HG02870 (cell line): Measurements from ENCODE around the gene HHATL.

Source experiments
- ATAC-seq: cut with Tn5 transposase; IDR thresholded peaks from one replicate; pipeline ENCODE4 v1.9.1; 2021; ENCODE audit warnings: mild to moderate bottlenecking, moderate library complexity; ENCODE audit not compliant: unreplicated experiment

Gene HHATL

DNA sequence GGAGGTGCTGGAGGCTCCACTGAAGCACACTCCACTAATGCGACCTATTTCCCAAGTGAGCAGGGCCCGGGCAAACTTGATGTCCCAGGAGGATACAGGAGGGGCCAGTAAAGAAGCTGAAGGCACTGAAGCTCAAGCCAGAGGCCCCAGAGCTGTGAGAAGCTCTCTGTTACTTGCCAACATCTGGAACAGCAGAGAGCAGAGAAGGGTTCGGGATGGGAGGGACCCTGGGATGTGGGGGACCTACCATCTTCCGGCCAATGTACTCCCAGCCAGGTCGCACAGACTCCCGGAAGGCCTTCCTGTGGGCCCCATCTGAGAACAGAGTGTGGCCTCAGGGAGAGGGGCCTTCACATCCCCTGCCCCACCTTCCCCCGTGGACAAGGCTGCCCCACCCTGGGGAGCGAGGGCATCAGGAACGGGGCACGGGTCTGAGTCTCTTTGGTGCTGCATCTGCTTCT lies 3.1 kb downstream of the HHATL start:
- no peak for ATAC-seq

DNA sequence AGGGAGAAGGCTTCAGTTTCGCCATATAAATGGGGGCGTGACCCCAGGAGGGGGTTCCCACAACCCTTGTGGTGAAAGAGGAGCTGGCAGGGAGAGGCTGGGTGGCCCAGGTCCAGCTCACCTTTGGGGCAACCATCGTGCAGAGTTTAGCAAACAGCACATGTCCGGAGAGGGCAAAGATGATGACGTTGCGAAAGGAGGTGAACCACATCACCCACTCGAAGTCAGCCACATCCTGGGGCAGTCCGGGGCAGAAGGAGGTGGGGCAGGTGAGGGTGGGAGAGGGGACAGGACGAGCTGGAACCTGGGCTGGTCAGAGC lies 3.7 kb downstream of the HHATL start:
- no peak for ATAC-seq

DNA sequence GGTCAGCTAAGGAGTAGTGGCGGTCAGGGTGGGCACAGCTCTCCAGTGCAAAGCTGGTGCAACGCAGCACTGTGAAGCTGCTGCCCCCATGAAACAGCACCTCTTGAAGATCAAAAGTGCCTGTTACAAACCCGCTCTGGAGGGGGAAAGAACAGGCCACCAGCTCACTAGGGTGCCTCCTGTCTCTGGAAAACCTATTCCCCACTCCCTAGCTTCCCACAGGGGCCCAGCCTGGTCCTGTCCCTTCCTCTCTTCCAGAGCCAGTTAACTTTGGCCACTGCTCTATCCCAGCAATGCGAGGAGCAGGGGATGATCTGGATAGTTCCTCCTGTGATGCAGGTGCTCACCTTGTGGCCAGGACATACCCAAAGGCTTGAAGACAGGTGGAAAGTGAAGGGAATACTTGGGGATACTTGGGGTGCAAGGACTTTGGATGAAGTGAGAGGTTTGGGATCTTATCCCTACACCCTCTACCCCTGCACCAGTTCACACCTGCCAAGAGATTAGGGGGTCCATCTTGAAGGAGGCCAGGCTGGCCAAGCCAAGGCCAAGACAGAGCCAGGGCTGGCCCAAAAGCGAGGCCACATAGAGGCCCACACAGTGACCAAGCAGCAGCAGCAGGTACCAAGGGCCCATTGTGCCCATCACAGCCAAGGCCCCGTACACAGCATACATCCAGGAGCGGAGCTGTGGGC lies 4.2 kb downstream of the HHATL start:
- ATAC-seq = no peak

DNA sequence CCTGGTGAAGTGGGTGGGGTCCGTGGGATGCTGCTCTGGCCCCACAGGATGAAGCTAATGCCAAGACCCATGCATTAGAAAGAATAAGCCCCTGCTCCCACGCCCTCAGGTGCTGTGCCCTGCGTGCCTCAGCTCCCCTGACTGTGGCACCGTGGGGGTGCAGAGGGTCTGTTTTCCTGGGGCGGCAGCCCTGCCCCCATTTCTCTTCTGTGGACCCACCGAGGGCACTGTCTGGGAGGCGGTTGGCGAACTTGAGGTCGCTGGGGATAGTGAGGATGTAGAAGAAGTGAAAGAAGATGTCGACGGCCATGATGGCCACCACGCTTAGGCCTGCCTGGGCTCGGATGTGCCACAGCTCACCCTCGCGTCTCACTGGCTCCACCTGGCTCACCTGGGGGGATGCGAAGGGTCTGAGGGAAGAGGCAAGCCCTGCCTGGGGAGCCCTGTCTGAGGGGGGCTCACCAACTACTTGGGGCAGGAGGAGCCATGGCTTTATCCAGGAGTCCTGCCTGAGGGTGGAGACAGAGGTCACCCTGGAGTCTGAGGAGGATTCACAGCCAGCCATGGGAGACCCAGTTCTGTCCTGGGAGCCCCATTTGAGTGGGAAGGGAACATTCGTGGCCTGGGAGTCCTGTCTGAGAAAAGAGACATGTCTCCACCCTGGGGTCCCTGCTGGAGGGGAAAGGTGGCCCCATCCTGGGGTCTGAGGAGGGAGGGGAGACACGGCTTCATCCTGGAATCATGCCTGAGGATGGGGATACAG lies 5.1 kb downstream of the HHATL start:
- ATAC-seq = no peak

DNA sequence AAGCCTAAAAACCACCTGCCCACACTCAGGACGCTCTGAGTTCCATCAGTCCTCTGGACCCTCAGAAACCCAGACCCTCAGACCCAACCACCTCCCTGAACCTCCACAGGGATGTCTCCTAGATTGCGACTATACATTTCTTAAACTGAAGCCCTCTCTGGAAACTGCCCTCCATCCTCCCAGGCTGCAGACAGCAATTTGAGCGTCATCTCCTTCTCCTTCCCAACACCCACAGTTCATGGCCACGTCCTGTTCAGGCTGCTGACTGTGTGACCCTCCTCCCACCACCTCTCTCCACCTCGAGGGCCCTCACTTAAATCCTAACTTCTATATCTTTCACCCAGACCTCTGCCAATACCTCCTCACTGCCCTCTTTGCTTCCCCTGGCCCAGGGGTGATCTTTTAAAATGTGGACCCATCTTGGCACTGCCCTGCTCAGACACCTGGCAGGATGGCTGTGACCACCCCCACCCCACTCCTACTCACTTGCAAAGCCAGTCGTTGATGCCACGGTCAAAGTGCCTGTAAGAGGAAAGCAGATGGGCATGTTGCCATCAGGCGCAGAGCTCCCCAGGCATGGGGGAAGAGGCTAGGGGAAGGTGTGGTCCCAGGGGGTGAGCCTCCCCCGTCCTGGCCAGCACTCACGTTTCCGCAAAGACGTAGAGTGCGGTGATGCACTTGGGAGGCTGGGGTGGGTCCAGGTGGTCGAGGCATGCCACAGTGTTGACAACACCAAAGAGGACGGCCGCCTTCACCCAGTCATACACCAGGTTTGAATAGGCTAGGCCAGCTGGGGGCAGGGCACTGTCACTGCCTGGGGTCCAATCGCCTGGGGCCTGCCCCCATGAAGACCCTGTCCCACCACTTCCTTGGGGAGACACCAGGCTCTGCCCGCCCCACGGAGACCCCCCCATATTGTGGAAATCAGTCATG lies 6.0 kb downstream of the HHATL start:
- no peak for ATAC-seq

DNA sequence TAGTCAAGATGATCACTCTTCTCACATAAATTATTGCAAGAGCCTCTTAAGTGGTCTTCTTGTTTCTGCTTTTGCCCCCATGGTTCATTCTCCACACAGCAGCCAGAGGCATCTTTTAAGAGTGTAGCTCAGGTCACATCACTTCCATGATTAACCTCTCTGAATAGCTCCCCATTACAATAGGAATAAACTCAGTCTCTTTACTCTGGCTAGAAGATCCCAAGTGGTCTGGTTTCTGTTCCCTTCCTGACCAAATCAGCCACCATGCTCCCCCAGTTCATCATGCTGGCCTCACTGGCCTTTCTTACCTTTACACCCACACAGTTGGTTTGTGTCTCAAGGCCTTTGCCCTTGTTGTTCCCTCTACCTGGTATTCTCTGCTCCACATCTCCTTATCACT lies 8.2 kb downstream of the HHATL start:
- no peak for ATAC-seq

DNA sequence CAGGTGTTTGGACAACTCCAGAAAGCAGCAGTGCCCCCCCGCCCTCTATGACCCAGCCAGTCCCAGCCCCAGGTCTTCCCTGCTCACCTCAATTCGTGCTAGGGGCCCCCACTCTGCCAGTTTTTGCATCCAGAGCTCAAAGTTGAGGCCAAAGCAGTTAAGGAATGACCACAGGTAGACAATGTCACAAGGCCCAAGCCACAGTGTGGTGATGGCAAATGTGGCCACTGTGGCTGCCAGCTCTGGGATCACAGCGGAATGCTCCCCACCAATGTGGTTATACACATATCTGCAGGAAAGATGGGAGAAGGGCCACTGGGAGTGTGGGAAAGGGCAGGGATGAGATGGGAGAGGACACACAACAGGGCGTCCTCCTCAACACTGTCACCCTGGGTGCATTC lies 9.1 kb downstream of the HHATL start:
- no peak for ATAC-seq

DNA sequence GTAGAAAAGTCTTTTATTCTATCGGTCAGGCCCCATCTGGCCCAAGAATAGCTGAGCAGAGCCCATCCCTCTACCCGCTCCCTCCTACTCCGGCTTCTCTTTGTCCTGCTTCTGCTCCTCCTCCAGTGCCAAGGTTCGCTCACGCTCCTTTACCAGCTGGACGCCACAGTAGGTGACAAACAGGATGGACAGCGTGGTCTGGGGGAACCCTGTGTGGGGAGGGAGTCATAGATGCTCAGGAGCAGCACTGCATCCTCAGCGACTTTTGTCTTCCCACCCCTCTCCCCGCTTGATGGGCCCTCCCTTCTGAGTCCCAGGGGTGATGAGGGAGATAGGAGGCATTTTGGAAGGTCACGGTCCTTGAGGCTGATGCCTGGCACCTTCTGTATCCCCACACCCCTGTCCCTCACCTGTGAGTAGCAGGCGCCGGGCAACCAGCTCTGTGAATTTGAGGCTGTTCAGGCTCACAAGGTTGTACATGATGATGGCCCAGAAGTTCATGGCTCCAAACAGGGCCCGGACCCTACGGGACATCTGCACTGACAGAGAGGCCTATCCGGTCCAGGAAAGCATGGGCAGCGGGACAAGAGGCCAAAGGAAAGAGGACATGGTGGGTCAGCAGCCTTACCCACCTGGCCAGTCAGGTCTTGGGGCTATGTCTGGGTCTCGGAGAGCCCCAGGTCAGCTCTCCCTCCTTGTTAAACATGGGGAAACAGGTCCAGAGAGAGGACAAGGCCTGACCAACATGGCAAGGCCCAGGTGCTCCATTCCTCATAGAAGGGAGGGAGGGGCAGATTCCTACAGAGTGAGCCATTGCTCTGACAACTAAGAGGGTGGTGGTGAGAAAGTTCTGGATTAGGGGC lies 9.7 kb downstream of the HHATL start:
- ATAC-seq = no peak

DNA sequence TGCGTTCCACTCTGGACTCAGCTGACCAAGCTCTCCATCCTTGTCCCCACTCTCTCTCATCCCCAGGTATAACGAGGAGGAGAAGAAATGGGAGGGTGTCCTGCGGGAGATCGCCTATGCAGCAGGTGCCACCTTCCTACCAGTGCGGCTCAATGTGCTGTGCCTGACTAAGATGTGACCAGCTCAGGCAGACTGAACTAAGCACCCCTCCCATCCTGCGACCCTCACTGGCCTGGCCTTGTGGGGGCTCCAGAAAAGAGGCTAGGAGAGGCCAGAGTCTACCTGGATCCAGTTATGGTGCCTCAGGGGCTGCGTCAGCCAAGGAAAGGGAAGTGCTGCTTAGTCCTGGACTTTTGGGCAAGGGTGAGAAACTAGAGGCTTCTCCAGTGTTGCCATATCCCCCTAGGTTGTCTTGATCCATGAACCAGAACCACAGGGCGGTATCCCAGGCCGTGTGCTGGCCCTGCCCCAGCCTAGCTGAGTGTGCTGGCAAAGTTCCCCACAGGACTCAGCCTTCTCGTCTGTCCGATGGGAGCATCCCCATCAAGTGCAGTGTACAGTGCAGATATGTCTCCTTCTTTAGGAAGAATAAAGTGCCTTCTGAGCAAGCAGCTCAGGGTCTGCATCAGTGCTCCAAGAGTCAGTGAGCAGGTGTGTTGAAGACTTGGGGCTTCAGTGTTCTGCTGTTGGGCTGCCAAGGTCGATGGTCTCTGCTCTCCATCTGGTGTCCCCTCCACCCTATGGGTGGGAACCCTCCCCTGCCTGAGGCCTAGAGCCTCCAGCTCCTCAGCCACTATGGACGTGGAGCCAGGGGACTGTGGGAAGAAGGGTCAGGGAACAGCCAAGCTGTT lies 10.6 kb downstream of the HHATL start:
- ATAC-seq = no peak

DNA sequence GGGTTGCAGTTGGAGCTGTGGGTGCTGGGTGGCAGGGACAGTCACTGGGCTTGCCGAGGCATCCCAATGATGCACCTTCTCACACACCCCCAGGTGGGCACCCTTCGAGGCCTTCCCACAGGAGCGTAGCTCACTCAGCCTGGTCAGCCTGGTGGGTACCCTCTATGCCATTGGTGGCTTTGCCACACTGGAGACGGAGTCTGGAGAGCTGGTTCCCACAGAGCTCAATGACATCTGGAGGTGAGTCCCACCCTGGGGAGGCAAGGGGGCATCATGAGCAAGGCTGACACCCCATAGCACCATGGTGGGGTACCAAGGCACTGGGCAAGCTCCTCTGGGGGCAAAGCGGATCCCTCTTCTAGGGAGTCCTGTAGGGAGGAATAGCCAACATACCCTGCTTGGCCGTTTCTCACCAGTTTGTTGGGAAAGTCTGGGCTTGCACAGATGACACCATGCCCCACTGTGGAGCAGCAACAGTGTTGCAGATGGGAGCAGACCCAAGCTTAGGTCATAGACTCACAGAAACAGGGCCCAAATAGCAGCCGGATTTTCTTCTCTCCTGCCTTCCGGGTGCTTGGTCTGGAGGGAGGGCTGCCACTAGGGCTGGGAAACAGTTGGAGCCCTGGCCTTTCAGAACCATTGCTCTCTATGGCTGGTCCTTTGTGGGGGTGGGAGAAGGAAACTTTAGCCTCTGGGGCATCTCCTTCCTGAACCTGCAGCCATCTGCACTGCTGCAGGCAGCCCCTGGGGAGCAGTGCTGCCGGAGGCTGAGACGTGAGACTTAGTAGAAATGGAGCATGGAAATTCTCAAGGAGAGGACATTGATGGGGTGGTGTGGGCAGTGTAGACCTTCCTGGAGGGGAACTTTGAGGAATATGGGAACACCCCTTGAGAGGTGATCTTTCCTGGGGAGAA lies 11.6 kb downstream of the HHATL start:
- no peak for ATAC-seq

DNA sequence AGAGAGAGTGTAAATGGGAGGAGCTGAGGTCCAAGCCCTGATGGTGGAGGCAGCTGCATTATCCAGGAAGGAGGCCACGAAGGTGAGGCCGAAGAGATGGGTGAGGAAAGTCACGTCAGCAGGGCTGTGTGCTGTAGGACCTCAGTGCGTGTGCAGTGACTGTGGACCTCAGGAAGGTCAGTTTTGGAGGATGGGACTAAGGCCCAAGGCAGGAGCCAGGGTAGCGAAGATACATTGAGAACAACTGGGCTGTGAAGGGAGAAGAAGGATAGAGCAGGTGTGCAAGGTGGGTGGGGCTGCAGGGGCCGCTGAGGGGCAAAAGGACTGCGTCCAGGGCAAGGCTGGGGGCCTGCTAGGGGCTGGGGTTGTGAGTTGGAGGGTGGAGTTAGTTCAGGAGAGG lies 12.4 kb downstream of the HHATL start:
- ATAC-seq = no peak

DNA sequence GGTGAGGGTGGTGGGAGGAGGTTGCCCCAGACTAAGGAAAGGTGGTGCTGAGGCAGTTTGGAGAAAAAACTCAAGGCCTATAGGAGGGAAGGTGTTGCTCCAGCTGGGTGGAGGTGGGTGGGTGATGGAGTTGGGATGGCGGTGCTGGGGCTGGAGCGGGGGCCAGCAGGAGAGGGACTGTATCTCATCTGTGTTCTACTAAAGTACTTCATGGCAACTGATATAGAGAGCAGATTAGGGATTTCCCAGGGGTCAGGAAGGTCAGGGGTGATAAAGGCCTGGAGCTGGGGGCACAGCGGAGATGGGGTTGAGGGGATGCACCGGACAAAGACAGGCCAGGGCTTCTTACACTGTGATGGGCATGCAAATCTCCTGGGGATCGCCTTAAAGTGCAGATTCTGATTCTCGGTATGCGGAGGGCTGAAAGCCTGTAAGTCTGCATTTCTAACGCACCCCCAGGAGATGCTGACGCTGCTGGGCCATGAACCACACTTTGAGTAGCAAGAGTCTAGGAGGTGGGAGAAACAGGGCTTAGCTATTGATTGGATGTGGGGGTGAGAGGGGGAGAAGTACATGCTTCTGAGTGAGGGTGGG lies 13.1 kb downstream of the HHATL start:
- no peak for ATAC-seq

DNA sequence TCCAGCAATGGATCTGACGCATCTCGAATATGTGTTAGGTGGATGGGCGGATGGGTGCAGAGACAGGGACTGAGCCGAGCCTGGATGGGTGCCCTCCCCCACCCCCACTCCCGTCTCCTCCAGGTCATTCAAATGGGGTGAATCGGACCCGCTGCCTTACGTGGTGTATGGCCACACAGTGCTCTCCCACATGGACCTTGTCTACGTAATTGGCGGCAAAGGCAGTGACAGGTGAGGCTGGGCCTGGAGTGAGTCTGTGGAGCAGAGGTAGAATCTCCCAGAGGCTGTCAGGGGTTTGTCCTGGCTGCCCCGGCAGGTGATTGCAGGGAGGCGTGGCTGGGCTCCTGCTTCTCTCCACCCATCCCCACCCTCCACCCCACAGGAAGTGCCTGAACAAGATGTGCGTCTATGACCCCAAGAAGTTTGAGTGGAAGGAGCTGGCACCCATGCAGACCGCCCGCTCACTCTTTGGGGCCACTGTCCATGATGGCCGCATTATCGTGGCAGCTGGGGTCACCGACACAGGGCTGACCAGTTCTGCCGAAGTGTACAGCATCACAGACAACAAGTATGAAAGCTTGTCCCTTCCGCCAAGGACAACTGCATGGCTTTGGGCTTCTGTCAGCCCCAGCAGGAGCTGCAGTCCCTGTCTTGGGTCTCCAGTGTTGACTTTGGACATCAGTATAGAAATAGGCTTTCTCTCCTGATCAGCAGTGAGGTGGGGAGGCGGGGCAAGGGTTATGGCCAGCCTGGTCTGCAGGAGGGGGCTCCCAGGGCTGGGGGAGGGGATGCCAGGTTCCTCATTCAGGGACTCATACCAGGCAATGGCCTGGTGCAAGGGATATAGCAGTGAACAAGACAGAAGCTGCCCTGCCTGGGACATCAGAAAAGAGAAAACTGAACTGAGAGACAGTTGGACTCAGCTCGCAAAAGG lies 13.8 kb downstream of the HHATL start:
- ATAC-seq = no peak

DNA sequence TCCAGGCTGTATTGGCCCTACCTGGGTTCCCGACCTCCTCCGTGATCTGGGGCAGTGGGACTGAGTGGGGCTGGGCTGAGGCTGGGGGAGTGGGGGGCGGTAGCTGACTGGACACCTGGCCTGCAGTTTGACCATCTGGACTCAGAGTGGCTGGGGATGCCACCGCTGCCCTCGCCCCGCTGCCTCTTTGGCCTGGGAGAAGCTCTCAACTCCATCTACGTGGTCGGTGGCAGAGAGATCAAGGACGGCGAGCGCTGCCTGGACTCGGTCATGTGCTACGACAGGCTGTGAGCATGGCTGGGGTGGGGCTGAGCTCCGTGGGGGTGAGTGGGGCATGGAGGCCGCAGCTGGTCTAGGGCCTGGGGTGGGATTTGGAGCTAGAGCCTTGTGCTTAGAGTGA lies 14.6 kb downstream of the HHATL start:
- ATAC-seq = no peak

DNA sequence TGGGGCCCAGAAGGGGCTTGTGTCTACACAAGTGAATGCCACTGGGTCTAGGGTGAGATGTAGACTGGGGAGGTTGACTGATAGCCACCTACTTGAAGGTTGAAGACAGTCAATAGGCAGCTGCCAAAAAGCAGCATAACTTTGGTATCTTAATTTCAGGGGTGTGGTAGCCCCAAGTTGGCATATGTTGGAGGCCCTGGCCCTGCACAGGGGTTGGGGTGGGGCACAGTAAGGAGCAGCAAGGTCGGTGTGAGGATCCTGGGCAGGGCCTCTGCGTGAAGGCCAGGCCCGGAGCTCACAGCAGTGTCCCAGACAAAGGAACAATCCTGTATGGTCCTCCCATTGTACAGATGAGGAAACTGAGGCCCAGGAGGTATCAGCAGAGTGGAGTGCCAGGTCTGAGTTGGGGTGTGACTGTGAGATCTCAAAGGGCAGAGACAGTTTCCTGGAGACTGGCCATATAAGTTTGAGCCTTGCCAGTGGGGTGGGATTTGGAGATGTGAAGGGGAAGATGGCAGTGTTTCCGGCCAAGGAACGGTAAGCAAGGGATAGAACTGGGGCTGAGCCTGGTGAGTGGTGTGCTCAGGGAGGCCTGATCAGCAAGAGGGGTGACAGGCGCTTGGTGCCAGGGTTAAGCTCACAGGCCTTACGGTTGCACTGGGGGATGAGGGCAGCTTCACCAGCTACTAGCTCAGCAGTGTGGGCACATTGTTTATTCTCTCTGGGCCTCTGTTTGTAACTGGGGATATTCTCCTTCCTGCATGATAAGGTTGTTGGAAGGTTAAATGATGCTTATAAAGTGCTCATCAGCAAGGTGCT lies 15.6 kb downstream of the HHATL start:
- no peak for ATAC-seq
